ENCODE results near the gene ZC3H18. TPM values are rescaled to one million over a fixed set of nuclear protein-coding genes. Genes with fewer than 3 reads are reported as not detected.

The ZC3H18 gene
- total and polyA plus RNA-seq, 10 of the 15 experiments (the other 5 are each of a cell fraction or from before 2014, with no cell fraction given): 1.0 to 58.3 (median 22.4) TPM

DNA sequence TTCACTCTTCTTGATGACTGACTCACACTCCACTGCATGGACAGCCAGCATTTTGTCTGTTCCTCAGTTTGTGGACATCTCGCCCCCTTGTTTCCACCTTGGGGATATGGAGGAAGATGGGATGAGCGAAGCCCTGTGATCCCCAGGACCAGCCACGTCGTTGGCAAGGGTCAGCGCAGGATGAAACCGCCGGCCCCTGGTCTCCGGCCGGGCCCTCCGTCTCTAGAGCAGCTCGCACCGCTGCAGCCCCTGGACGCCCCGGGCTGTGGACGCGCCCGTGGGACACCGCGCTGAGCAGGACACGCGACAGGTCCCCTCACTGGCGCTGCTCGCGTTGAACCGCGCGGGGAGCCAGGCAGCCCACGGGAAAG lies 604 bp upstream of the ZC3H18 start:
- intact Hi-C loops (cut with micrococcal nuclease; ENCODE audit: unreplicated experiment) (no loop called here), in situ Hi-C loops (cut with MboI) (loop anchor here (5.0 kb wide), 1 partner anchor 117 kb away; the partner anchor contains the start of gene ZFPM1)
- Histone ChIP-seq H3K27me3 (replicated peaks in 1 of 2; ENCODE audit: control insufficient read depth in 2 of 2, insufficient read depth in 2 of 2, low read length in 1 of 2) (no peaks in the 10 kb centered on the region), H3K4me3 (peak overlapping the region; percentile 78), H3K9me3 (replicated peaks; ENCODE audit: control insufficient read depth, insufficient read depth, low read length) (no peaks in the 10 kb centered on the region), H4K20me1 (ENCODE audit: control insufficient read depth, insufficient read depth) (no peaks in the 10 kb centered on the region; the same call in 1 of the 2 replicates), H3K36me3 (ENCODE audit: control insufficient read depth in 2 of 2, insufficient read depth in 2 of 2, low read length in 1 of 2) (no peaks in the 10 kb centered on the region; a peak in 1 of 4 replicates), H3K4me2 (ENCODE audit: control insufficient read depth, insufficient read depth) (peak overlapping the region; percentile 90), H3K27ac (ENCODE audit: control insufficient read depth, insufficient read depth) (peak overlapping the region; percentile 45), H2AFZ (ENCODE audit: control insufficient read depth, low read depth, low read length) (peak overlapping the region; percentile 85), H3K9ac (ENCODE audit: control insufficient read depth, insufficient read depth, low read length) (peak overlapping the region; percentile 75), H3K79me2 (ENCODE audit: control insufficient read depth, insufficient read depth, low read length) (peaks cover 30% of the 10 kb centered on the region), H3K4me1 (ENCODE audit: control insufficient read depth, insufficient read depth, low read length) (peaks cover 5% of the 10 kb centered on the region; the same call in 1 of the 2 replicates)
- peak; percentile 60 for ATAC-seq
- RAD21 ChIA-PET (ENCODE audit: unreplicated experiment): interaction anchor here (0.7 to 1.4 kb wide), 6 partner anchors 22 to 103 kb away, joined by 3 to 6 read pairs (median 4); no protein-coding TSS in a partner anchor
- SMC1A ChIA-PET (ENCODE audit: uncharacterized antibody, unreplicated experiment): interaction anchor here (1.1 to 2.0 kb wide), 2 partner anchors 27 to 34 kb away, joined by 3 to 5 read pairs; no protein-coding TSS in a partner anchor
- POLR2A ChIA-PET: interaction anchor here (0.6 to 2.4 kb wide), 7 partner anchors 20 to 618 kb away, joined by 3 to 9 read pairs (median 4); partner anchors contain the start of gene BANP
- under 1% methylated on average over 26 of the region's 28 CpGs for WGBS (ENCODE audit: insufficient coverage, insufficient replicate concordance, low lambda C conversion rate, missing lambda C conversion rate)
- TF ChIP-seq ZSCAN29 (IDR thresholded peaks at IDR 0.05) (no peak), HDGF (IDR thresholded peaks at IDR 0.05) (no peak), RB1 (IDR thresholded peaks at IDR 0.05; ENCODE audit: borderline replicate concordance) (no peak), RAD51 (IDR thresholded peaks at IDR 0.05) (no peak), JUNB (IDR thresholded peaks at IDR 0.05) (no peak), FOXM1 (IDR thresholded peaks at IDR 0.05; ENCODE audit: low read depth, low read length) (no peak), NBN (IDR thresholded peaks at IDR 0.05) (no peak), POLR2A (IDR thresholded peaks at IDR 0.05; ENCODE audit: low read depth, low read length) (no peak)
- TF ChIP-seq, protein P1, sequence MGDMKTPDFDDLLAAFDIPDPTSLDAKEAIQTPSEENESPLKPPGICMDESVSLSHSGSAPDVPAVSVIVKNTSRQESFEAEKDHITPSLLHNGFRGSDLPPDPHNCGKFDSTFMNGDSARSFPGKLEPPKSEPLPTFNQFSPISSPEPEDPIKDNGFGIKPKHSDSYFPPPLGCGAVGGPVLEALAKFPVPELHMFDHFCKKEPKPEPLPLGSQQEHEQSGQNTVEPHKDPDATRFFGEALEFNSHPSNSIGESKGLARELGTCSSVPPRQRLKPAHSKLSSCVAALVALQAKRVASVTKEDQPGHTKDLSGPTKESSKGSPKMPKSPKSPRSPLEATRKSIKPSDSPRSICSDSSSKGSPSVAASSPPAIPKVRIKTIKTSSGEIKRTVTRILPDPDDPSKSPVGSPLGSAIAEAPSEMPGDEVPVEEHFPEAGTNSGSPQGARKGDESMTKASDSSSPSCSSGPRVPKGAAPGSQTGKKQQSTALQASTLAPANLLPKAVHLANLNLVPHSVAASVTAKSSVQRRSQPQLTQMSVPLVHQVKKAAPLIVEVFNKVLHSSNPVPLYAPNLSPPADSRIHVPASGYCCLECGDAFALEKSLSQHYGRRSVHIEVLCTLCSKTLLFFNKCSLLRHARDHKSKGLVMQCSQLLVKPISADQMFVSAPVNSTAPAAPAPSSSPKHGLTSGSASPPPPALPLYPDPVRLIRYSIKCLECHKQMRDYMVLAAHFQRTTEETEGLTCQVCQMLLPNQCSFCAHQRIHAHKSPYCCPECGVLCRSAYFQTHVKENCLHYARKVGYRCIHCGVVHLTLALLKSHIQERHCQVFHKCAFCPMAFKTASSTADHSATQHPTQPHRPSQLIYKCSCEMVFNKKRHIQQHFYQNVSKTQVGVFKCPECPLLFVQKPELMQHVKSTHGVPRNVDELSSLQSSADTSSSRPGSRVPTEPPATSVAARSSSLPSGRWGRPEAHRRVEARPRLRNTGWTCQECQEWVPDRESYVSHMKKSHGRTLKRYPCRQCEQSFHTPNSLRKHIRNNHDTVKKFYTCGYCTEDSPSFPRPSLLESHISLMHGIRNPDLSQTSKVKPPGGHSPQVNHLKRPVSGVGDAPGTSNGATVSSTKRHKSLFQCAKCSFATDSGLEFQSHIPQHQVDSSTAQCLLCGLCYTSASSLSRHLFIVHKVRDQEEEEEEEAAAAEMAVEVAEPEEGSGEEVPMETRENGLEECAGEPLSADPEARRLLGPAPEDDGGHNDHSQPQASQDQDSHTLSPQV (IDR thresholded peaks at IDR 0.05): no peak
- no peak for FAIRE-seq
- CTCF ChIA-PET: interaction anchor here (1.0 to 1.9 kb wide), 4 partner anchors 60 to 646 kb away, joined by 3 to 6 read pairs (median 5); no protein-coding TSS in a partner anchor
- no peak for DNase-seq (ENCODE audit: low read depth, low spot score)
- BruUV-seq (replicated peaks): TSS peak; percentile 96

Measured in GM12878 (cell line).